ENCODE results near the gene NFATC1. TPM values are rescaled to one million over a fixed set of nuclear protein-coding genes. Genes with fewer than 3 reads are reported as not detected.

Gene NFATC1
- total RNA-seq, 4 donors from 2014 or later, result 13.1 to 21.3 (median 16.2) TPM

- ATAC-seq, result no peak
- Histone ChIP-seq H3K9me3 (peaks cover 0 to 10% (median 0%) of the 10 kb centered on the region in 3 donors), H3K4me1 (peaks cover 0 to 10% (median 0%) of the 10 kb centered on the region in 3 donors), H3K27me3 (peaks cover 19% of the 10 kb centered on the region), H3K4me3 (no peak overlapping the region), H3K36me3 (peaks cover 0 to 16% of the 10 kb centered on the region in 2 donors), H3K27ac (no peak overlapping the region)
- TF ChIP-seq POLR2AphosphoS5 (IDR thresholded peaks at IDR 0.05) (no peak), EP300 (IDR thresholded peaks at IDR 0.05) (no peak), POLR2A (IDR thresholded peaks at IDR 0.05) (no peak)
- TF ChIP-seq, protein P1, sequence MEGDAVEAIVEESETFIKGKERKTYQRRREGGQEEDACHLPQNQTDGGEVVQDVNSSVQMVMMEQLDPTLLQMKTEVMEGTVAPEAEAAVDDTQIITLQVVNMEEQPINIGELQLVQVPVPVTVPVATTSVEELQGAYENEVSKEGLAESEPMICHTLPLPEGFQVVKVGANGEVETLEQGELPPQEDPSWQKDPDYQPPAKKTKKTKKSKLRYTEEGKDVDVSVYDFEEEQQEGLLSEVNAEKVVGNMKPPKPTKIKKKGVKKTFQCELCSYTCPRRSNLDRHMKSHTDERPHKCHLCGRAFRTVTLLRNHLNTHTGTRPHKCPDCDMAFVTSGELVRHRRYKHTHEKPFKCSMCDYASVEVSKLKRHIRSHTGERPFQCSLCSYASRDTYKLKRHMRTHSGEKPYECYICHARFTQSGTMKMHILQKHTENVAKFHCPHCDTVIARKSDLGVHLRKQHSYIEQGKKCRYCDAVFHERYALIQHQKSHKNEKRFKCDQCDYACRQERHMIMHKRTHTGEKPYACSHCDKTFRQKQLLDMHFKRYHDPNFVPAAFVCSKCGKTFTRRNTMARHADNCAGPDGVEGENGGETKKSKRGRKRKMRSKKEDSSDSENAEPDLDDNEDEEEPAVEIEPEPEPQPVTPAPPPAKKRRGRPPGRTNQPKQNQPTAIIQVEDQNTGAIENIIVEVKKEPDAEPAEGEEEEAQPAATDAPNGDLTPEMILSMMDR (IDR thresholded peaks at IDR 0.05), result no peak
- 80 to 87% methylated on average over 5 to 6 of the region's 9 CpGs for WGBS, 2 donors (ENCODE audit: low coverage in 1 of 2)
Observed at GRCh38 chr18:79533591-79533990, 137.9 kb downstream of the NFATC1 start.

DNA sequence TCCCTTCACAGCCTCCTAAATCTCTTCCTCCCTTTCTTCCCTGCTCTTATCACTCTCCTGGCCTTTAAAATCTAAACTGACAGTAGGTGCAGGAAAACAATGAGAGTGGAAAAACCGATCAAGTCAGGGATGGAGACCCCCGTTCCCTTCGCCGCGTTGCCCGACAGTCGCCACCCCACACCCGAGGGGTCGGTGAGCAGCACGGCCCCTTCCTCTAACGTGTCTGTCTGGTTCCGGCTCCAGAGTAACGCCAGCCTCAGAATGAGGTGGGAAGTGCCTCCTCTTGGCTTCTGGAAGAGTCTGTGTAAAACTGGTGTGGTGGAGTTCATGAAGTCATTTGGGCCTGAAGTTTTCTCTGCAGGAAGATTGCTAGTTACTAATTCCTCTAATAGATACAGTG lies 138.6 kb downstream of the NFATC1 start:
- Histone ChIP-seq H3K27me3 (peaks cover 19% of the 10 kb centered on the region), H3K27ac (no peak overlapping the region), H3K9me3 (peaks cover 0 to 10% (median 0%) of the 10 kb centered on the region in 3 donors), H3K4me3 (no peak overlapping the region), H3K36me3 (peaks cover 0 to 9% of the 10 kb centered on the region in 2 donors), H3K4me1 (peaks cover 0 to 10% (median 0%) of the 10 kb centered on the region in 3 donors)
- ATAC-seq, result no peak
- 73% methylated on average over 8 of the region's 13 CpGs; no CpG with 5 or more reads in 1 of the 2 donors for WGBS, 2 donors (ENCODE audit: low coverage in 1 of 2)
- no peak for TF ChIP-seq EP300 (IDR thresholded peaks at IDR 0.05)
- TF ChIP-seq, protein P1 (IDR thresholded peaks at IDR 0.05), result no peak
- TF ChIP-seq POLR2A (IDR thresholded peaks at IDR 0.05), result no peak
- TF ChIP-seq POLR2AphosphoS5 (IDR thresholded peaks at IDR 0.05), result no peak

DNA sequence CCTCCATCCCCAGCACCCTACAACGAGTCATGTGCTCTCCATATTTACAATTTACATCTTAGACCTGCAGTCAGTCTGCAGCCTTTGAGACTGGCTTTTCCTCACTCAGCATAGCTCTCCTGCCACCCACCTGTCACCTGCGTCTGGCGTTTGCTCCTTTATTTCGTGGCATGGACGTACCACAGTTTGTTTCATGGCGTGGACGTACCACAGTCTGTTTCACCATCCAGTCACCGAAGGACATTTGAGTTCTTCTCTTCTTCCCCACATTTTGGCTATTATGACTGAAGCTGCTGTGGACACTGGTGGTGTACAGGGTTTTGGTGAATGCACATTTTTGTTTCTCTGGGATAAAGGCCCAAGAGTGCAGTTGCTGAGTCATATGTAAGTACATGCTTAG lies 142.0 kb downstream of the NFATC1 start:
- Histone ChIP-seq H3K4me1 (peaks cover 0 to under 1% (median 0%) of the 10 kb centered on the region in 3 donors), H3K27ac (no peak overlapping the region), H3K4me3 (no peak overlapping the region), H3K36me3 (no peaks in the 10 kb centered on the region), H3K27me3 (no peaks in the 10 kb centered on the region), H3K9me3 (peaks cover 0 to 10% (median 0%) of the 10 kb centered on the region in 3 donors)
- TF ChIP-seq, protein P1 (IDR thresholded peaks at IDR 0.05), result no peak
- TF ChIP-seq EP300 (IDR thresholded peaks at IDR 0.05) (no peak), POLR2A (IDR thresholded peaks at IDR 0.05) (no peak), POLR2AphosphoS5 (IDR thresholded peaks at IDR 0.05) (no peak)
- WGBS, 2 donors (ENCODE audit: low coverage in 1 of 2), result 97 to 100% methylated on average over 3 to 8 of the region's 8 CpGs
- ATAC-seq, result no peak

GRCh38 chr18:79538635-79539034 lies 142.9 kb downstream of the NFATC1 start:
- 94 to 95% methylated on average over 11 of the region's 12 CpGs for WGBS, 2 donors (ENCODE audit: low coverage in 1 of 2)
- TF ChIP-seq, protein P1 (IDR thresholded peaks at IDR 0.05), result no peak
- TF ChIP-seq POLR2A (IDR thresholded peaks at IDR 0.05) (no peak), EP300 (IDR thresholded peaks at IDR 0.05) (no peak), POLR2AphosphoS5 (IDR thresholded peaks at IDR 0.05) (no peak)
- H3K27ac ChIP-seq, result no peak overlapping the region
- H3K27me3 ChIP-seq, result no peaks in the 10 kb centered on the region
- H3K9me3 ChIP-seq, result peaks cover 0 to 10% (median 0%) of the 10 kb centered on the region in 3 donors
- H3K4me1 ChIP-seq, result no peaks in the 10 kb centered on the region
- ATAC-seq, result no peak
- H3K4me3 ChIP-seq, result no peak overlapping the region
- H3K36me3 ChIP-seq, result no peaks in the 10 kb centered on the region

- no peaks in the 10 kb centered on the region for H3K4me1 ChIP-seq
- ATAC-seq, result no peak
- H3K4me3 ChIP-seq, result no peak overlapping the region
- WGBS, 2 donors (ENCODE audit: low coverage in 1 of 2), result 62 to 100% methylated on average over 1 to 6 of the region's 16 CpGs
- H3K9me3 ChIP-seq, result peaks cover 0 to 10% (median 0%) of the 10 kb centered on the region in 3 donors
- no peak overlapping the region for H3K27ac ChIP-seq
- peaks cover 10% of the 10 kb centered on the region for H3K27me3 ChIP-seq
- no peak for TF ChIP-seq POLR2A (IDR thresholded peaks at IDR 0.05)
- no peaks in the 10 kb centered on the region for H3K36me3 ChIP-seq
Observed at GRCh38 chr18:79540161-79540903, 144.6 kb downstream of the NFATC1 start.
